Upper lobe of right lung (tissue), 1 donor: ENCODE results near the gene HLX. TPM values are rescaled to one million over a fixed set of nuclear protein-coding genes. Genes with fewer than 3 reads are reported as not detected.

ENCODE experiments used
- ATAC-seq: fragments of 200-7000 bp; cut with Tn5 transposase; one replicate; pipeline ENCODE4 v1.9.1; 2020; ENCODE audit warnings: mild to moderate bottlenecking, moderate library complexity
- DNase-seq: peaks from one replicate; pipeline ENCODE4 v3.0.0-alpha.2; 2020
- H3K27ac ChIP-seq: fragments of 200-600 bp; one replicate; pipeline ENCODE4 v1.8.0; 2022
- H3K27me3 ChIP-seq: fragments of 200-600 bp; one replicate; pipeline ENCODE4 v1.8.0; 2022; ENCODE audit warnings: mild to moderate bottlenecking
- H3K36me3 ChIP-seq: fragments of 200-600 bp; one replicate; pipeline ENCODE4 v1.8.0; 2022
- H3K4me1 ChIP-seq: fragments of 200-600 bp; one replicate; pipeline ENCODE4 v1.8.0; 2022
- H3K4me3 ChIP-seq: fragments of 200-600 bp; one replicate; pipeline ENCODE4 v1.8.0; 2022; ENCODE audit warnings: mild to moderate bottlenecking
- H3K9me3 ChIP-seq: fragments of 200-600 bp; one replicate; pipeline ENCODE4 v1.8.0; 2022
- CTCF ChIP-seq: fragments of 200-600 bp; IDR thresholded peaks from one replicate; pipeline ENCODE4 v1.8.0; 2022; ENCODE audit warnings: antibody characterized with exemption
- intact Hi-C: fragments of 100-400 bp; cut with DNase I; formaldehyde crosslinking; loops from one replicate; pipeline ENCODE4 v1.11.0; 2022
- total RNA-seq: library from RNA; stranded (reverse); fragmentation: NEBNext Ultra II Directional; extraction: Animal tissue kit (Norgen Biotek cat#: 25700); gene quantifications from one replicate; pipeline ENCODE4 v1.2.1, GENCODE V29; 2021
- donor health status: DM: no; HTN: yes; CAD: no; lungs with severe emphysema.

HLX gene
- total RNA-seq, 1 donor from 2014 or later = 14.9 TPM

DNA sequence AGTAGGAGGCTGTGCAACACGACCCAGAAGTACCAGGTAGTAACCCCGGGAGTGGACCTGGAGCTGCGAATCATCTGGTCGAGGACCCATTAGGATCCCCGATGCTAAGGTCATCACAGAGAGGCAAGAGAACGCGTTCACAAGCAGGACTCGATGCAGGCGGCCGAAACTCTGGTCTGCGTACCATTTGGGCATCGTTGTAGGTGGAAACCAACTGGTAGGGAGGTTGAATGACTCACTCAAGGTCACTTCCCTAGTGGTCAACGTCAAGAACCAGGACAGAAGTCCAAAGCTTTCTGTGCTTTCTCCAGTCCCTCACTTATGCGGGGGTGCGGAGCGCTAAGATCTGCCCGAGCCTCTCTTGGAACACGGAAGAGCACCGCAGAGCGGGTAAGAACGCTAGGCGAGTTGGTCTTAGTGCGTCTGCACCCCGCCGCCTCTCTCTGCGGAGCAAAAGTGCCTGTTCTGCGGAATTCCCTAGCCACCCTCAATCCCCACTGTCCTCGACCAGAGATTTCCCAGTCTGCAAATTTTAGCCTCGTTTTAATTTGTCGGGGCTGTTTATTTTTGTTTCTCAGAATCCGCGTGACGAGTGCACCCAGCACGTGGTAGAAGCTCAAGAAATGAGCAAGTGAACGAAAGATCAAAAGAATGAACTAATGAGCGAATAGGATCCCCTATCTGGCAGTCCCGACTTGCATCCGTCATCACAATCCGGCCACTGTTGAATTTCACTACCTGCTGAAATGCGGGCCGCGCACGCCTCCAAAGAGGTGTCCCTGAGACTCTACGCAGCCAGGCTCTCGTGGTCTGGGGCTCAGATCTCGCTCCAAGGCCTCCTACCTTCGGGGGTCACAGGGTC lies 12.2 kb downstream of the HLX start:
- intact Hi-C loops = no loop called here
- peaks cover 75% of the 10 kb centered on the region for H3K27me3 ChIP-seq
- TF ChIP-seq CTCF = no peak
- H3K4me3 ChIP-seq = no peak overlapping the region
- no peak for DNase-seq
- H3K36me3 ChIP-seq = no peaks in the 10 kb centered on the region
- ATAC-seq = no peak
- H3K9me3 ChIP-seq = no peaks in the 10 kb centered on the region
- H3K4me1 ChIP-seq = peaks cover 6% of the 10 kb centered on the region
- no peak overlapping the region for H3K27ac ChIP-seq

- no peak for TF ChIP-seq CTCF
- no peak for ATAC-seq
- no peaks in the 10 kb centered on the region for H3K9me3 ChIP-seq
- no peak overlapping the region for H3K4me3 ChIP-seq
- H3K27ac ChIP-seq = no peak overlapping the region
- H3K27me3 ChIP-seq = peaks cover 76% of the 10 kb centered on the region
- H3K36me3 ChIP-seq = no peaks in the 10 kb centered on the region
- intact Hi-C loops = no loop called here
- H3K4me1 ChIP-seq = peaks cover 6% of the 10 kb centered on the region
- DNase-seq = no peak
These were observed 12.8 kb downstream of the HLX start for GRCh38 chr1:220892086-220892376.

DNA sequence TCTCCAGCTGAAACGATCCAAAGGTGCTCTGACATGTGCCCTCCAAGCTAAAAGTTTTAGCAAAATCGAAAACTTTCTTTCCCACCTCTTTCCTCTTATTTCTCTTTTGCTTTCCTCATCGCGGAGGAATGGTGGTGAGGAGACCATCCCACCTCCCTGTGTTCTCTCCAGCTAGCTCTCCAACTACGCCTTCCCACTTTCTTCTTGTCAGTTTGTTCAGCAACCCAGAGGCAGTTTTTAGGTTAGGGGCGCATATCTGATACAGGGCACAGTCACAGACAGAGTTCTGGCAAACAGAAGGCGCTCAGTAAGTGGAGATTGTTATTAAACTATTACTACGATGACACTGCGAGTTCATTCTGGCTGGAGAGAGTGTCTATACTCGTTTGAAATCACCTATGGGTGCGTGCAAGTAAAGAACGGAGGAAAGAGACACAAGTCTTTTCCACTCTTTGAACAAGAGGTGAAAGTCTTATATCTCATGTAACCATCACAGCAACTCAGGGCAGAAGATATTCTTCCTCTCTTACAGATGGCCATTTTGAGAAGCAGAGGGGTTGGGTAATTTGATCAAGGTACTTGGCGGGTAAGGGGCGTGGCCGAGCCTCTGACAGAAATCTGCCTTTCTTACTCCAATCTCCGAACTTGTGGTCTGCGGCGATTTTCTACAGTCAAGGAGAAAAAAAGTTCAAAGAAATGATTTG lies 13.9 kb downstream of the HLX start:
- Histone ChIP-seq H3K4me1 (peaks cover 6% of the 10 kb centered on the region), H3K27me3 (peaks cover 73% of the 10 kb centered on the region), H3K36me3 (no peaks in the 10 kb centered on the region), H3K9me3 (no peaks in the 10 kb centered on the region), H3K4me3 (no peak overlapping the region), H3K27ac (no peak overlapping the region)
- no peak for ATAC-seq
- no peak for DNase-seq
- no peak for TF ChIP-seq CTCF
- intact Hi-C loops = no loop called here

DNA sequence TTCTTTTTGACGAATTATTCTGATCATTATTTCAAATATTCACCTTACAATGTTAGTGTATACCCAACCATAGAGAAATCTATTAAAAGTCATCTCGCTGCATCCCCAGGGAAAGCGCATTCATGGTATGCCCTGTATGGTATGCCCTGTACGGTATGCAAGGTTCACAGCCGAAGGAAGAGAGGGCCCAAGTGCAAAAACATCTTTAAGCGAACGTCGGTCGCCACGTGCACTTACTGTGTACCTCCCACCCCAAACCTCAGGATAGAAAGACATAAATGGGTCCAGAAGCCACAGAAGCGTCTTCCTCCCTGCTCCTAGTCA lies 14.4 kb downstream of the HLX start:
- Histone ChIP-seq H3K9me3 (no peaks in the 10 kb centered on the region), H3K27ac (no peak overlapping the region), H3K36me3 (no peaks in the 10 kb centered on the region), H3K4me1 (peaks cover 6% of the 10 kb centered on the region), H3K27me3 (peaks cover 73% of the 10 kb centered on the region), H3K4me3 (peak overlapping the region; percentile 40)
- no peak for DNase-seq
- ATAC-seq = no peak
- intact Hi-C loops = no loop called here
- no peak for TF ChIP-seq CTCF

GRCh38 chr1:220894025-220894923 lies 15.0 kb downstream of the HLX start:
- TF ChIP-seq CTCF = no peak
- peak; percentile 45 for ATAC-seq
- Histone ChIP-seq H3K36me3 (no peaks in the 10 kb centered on the region), H3K4me1 (peaks cover 6% of the 10 kb centered on the region), H3K9me3 (no peaks in the 10 kb centered on the region), H3K27ac (no peak overlapping the region), H3K27me3 (peaks cover 69% of the 10 kb centered on the region), H3K4me3 (peak overlapping the region; percentile 40)
- DNase-seq = no peak
- intact Hi-C loops = no loop called here
